GM12878 (cell line): ENCODE results near the gene GALNTL6. TPM values are rescaled to one million over a fixed set of nuclear protein-coding genes. Genes with fewer than 3 reads are reported as not detected.

Experiments used
- ATAC-seq: fragments of 200-7000 bp; cut with Tn5 transposase; 3 replicates; pipeline ENCODE4 v1.9.1; 2020; ENCODE audit warnings: mild to moderate bottlenecking, moderate library complexity
- BruUV-seq: library from RNA; stranded (reverse); fragments of 400-500 nt; replicated peaks from 2 replicates; lab custom pipeline; 2021; lab: Mats Ljungman, UMichigan
- CTCF ChIA-PET: fragments of 300-600 bp; sonication (Branson Sonifier 250); formaldehyde crosslinking; extraction: SDS; loops from one replicate; lab custom pipeline; 2021; ENCODE audit warnings: inconsistent platforms; lab: Yijun Ruan, JAX
- POLR2A ChIA-PET: fragments of 350-600 bp; formaldehyde crosslinking; extraction: SDS; loops from one replicate; lab custom pipeline; 2021; ENCODE audit warnings: inconsistent platforms; lab: Charles Lee
- RAD21 ChIA-PET: fragments of 300-600 bp; sonication (Branson Sonifier 250); formaldehyde crosslinking; loops from one replicate; lab custom pipeline; 2023; ENCODE audit warnings: antibody characterized with exemption; ENCODE audit not compliant: unreplicated experiment; lab: Charles Lee
- SMC1A ChIA-PET: fragments of 300-600 bp; sonication (Branson Sonifier 250); formaldehyde crosslinking; loops from one replicate; lab custom pipeline; 2023; ENCODE audit not compliant: unreplicated experiment, uncharacterized antibody; lab: Charles Lee
- DNase-seq: peaks from one replicate; pipeline ENCODE4 v3.0.0-alpha.2; 2011; ENCODE audit warnings: low read depth, low spot score
- FAIRE-seq: peaks from 3 replicates; lab custom pipeline; 2011; peaks lifted over from hg19 to GRCh38; lab: Jason Lieb, UNC
- H2AFZ ChIP-seq: 2 replicates; pipeline ENCODE4 v1.6.0; 2011; ENCODE audit warnings: low read depth, low read length, control low read depth; ENCODE audit not compliant: control insufficient read depth
- H3K27ac ChIP-seq: 2 replicates; pipeline ENCODE4 v1.5.1; 2011; ENCODE audit warnings: control low read depth; ENCODE audit not compliant: control insufficient read depth, insufficient read depth
- H3K27me3 ChIP-seq, 2 experiments: replicated peaks in 1 of 2; 2 replicates each; pipeline versions ENCODE4 v1.6.0 to v1.6.1; 2011; ENCODE audit warnings: low read length in 1 of 2; ENCODE audit not compliant: control insufficient read depth in 2 of 2, insufficient read depth in 2 of 2
- H3K36me3 ChIP-seq, 2 experiments: 2 replicates each; pipeline ENCODE4 v1.5.1; 2011; ENCODE audit warnings: low read length in 1 of 2; ENCODE audit not compliant: control insufficient read depth in 2 of 2, insufficient read depth in 2 of 2
- H3K4me1 ChIP-seq: 2 replicates; pipeline ENCODE4 v1.6.1; 2011; ENCODE audit warnings: mild to moderate bottlenecking, low read length, moderate library complexity, mixed read lengths; ENCODE audit not compliant: control insufficient read depth, insufficient read depth
- H3K4me2 ChIP-seq: 2 replicates; pipeline ENCODE4 v1.6.0; 2011; ENCODE audit warnings: control low read depth; ENCODE audit not compliant: control insufficient read depth, insufficient read depth
- H3K4me3 ChIP-seq: fragments of 200-600 bp; sonication (generic); 2 replicates; pipeline ENCODE4 v1.5.1; 2016
- H3K79me2 ChIP-seq: 2 replicates; pipeline ENCODE4 v1.6.0; 2011; ENCODE audit warnings: low read length; ENCODE audit not compliant: control insufficient read depth, insufficient read depth
- H3K9ac ChIP-seq: 2 replicates; pipeline ENCODE4 v1.8.0; 2011; ENCODE audit warnings: low read length, control low read depth, mixed read lengths; ENCODE audit not compliant: control insufficient read depth, insufficient read depth
- H3K9me3 ChIP-seq: replicated peaks from 3 replicates; pipeline ENCODE4 v1.5.1; 2011; ENCODE audit warnings: mild to moderate bottlenecking, low read length; ENCODE audit not compliant: control insufficient read depth, insufficient read depth
- H4K20me1 ChIP-seq: 2 replicates; pipeline ENCODE4 v1.6.0; 2011; ENCODE audit not compliant: control insufficient read depth, insufficient read depth
- BACH1 ChIP-seq: fragments of 450-650 bp; IDR thresholded peaks from 2 replicates; pipeline ENCODE4 v1.6.1; 2017; ENCODE audit warnings: mild to moderate bottlenecking, borderline replicate concordance
- E2F4 ChIP-seq: IDR thresholded peaks from 2 replicates; pipeline ENCODE4 v1.6.1; 2012; ENCODE audit warnings: low read depth, low read length, improper control_type of control experiment
- ETV6 ChIP-seq, 2 experiments: fragments of 450-650 bp in 1 of 2; IDR thresholded peaks in 1 of 2; conservative IDR thresholded peaks in 1 of 2; 2 replicates each; pipeline ENCODE4 v1.6.1; 2014; ENCODE audit warnings: antibody characterized with exemption in 1 of 2, borderline replicate concordance in 1 of 2, low read depth in 1 of 2, mild to moderate bottlenecking in 1 of 2, moderate library complexity in 1 of 2
- IRF4 ChIP-seq: IDR thresholded peaks from 2 replicates; pipeline ENCODE4 v1.6.1; 2011; ENCODE audit warnings: low read depth, low read length
- MYC ChIP-seq: IDR thresholded peaks from 2 replicates; pipeline ENCODE4 v1.6.1; 2011; ENCODE audit warnings: mild to moderate bottlenecking, low read length, moderate library complexity, inconsistent platforms; ENCODE audit not compliant: insufficient read depth, insufficient replicate concordance, insufficient read length, severe bottlenecking
- RAD21 ChIP-seq: IDR thresholded peaks from 2 replicates; pipeline ENCODE4 v1.6.1; 2011; ENCODE audit warnings: mild to moderate bottlenecking, low read depth, low read length, moderate library complexity; ENCODE audit not compliant: insufficient read depth
- RFX5 ChIP-seq: IDR thresholded peaks from 2 replicates; pipeline ENCODE4 v1.6.1; 2011; ENCODE audit warnings: low read depth, low read length, improper control_type of control experiment
- ZBTB11 ChIP-seq: fragments of 450-650 bp; formaldehyde crosslinking; IDR thresholded peaks from 2 replicates; pipeline ENCODE4 v1.5.0; 2022; ENCODE audit warnings: mild to moderate bottlenecking, missing genetic modification characterization
- WGBS: methylation state at CpG from one replicate; pipeline ENCODE4 v1.1.6; 2016; ENCODE audit warnings: low lambda C conversion rate; ENCODE audit not compliant: insufficient replicate concordance, insufficient coverage; ENCODE audit errors: missing lambda C conversion rate; 5-methylcytosine and 5-hydroxymethylcytosine counted together
- in situ Hi-C: fragments of 300-500 bp; cut with MboI; formaldehyde crosslinking; loops from 9 replicates; pipeline ENCODE4 v1.14.3; 2018; ENCODE audit warnings: mixed read lengths
- intact Hi-C: fragments of 100-400 bp; cut with micrococcal nuclease; formaldehyde crosslinking; loops from one replicate; pipeline ENCODE4 v1.14.2; 2022; ENCODE audit not compliant: unreplicated experiment
- polyA plus RNA-seq, 11 experiments: library from polyadenylated mRNA; depleted of rRNA in 4 of 11; unstranded in 6 of 11; stranded (reverse) in 5 of 11; fragments of >200 nt; fragmentation: Nextera tagmentation in 4 of 11; fragmentation: Illumina TruSeq in 1 of 11; extraction: Ambion mirVana in 4 of 11; extraction: Trizol in 1 of 11; gene quantifications; 1 replicate in 1 of 11; 2 replicates in 10 of 11; pipeline versions ENCODE4 v1.2.1 to v1.2.3, GENCODE V29; 2011 to 2016; ENCODE audit warnings: inconsistent platforms in 2 of 11, missing spikeins in 2 of 11, low read depth in 1 of 11
- total RNA-seq, 4 experiments: library from RNA; depleted of rRNA in 3 of 4; stranded (reverse); fragments of >200 nt in 3 of 4; fragmentation: Illumina TruSeq in 1 of 4; extraction: Trizol in 1 of 4; gene quantifications; 2 replicates each; pipeline versions ENCODE4 v1.2.1 to v1.2.3, GENCODE V29; 2013 to 2021
- TF ChIP-seq, protein P1 (sequence below): fragments of 450-650 bp; IDR thresholded peaks from 2 replicates; pipeline ENCODE4 v1.6.1; 2017; ENCODE audit warnings: mild to moderate bottlenecking, moderate library complexity
- TF ChIP-seq, protein P2 (sequence below): IDR thresholded peaks from 2 replicates; pipeline ENCODE4 v1.6.1; 2011; ENCODE audit warnings: borderline replicate concordance, low read depth, mild to moderate bottlenecking, moderate library complexity, mixed read lengths, low read length; ENCODE audit not compliant: insufficient read depth; ENCODE audit errors: extremely low read length

GALNTL6 gene
- total and polyA plus RNA-seq, 10 of the 15 experiments (the other 5 are each of a cell fraction or from before 2014, with no cell fraction given) = 0.01 to 0.29 TPM; not detected in 8

DNA sequence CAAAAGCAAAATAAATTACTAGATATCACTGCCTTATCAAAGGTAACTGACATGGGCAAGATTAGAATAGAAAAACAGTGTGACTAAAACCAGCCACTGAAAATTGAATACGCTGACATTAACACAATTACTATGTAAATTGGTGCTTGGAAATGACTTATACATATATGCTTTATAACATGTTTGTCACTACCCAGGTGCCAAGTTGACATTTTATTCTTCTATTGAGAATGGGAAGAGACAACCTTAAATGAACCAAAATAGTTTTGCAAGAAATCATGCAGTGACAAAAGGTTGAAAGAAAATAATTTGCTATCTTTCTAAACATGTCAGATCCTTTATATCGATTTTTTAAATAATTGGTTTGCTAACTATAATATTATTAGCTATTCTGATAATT is 510.1 kb downstream of the GALNTL6 start (continued):
- TF ChIP-seq, protein P1, sequence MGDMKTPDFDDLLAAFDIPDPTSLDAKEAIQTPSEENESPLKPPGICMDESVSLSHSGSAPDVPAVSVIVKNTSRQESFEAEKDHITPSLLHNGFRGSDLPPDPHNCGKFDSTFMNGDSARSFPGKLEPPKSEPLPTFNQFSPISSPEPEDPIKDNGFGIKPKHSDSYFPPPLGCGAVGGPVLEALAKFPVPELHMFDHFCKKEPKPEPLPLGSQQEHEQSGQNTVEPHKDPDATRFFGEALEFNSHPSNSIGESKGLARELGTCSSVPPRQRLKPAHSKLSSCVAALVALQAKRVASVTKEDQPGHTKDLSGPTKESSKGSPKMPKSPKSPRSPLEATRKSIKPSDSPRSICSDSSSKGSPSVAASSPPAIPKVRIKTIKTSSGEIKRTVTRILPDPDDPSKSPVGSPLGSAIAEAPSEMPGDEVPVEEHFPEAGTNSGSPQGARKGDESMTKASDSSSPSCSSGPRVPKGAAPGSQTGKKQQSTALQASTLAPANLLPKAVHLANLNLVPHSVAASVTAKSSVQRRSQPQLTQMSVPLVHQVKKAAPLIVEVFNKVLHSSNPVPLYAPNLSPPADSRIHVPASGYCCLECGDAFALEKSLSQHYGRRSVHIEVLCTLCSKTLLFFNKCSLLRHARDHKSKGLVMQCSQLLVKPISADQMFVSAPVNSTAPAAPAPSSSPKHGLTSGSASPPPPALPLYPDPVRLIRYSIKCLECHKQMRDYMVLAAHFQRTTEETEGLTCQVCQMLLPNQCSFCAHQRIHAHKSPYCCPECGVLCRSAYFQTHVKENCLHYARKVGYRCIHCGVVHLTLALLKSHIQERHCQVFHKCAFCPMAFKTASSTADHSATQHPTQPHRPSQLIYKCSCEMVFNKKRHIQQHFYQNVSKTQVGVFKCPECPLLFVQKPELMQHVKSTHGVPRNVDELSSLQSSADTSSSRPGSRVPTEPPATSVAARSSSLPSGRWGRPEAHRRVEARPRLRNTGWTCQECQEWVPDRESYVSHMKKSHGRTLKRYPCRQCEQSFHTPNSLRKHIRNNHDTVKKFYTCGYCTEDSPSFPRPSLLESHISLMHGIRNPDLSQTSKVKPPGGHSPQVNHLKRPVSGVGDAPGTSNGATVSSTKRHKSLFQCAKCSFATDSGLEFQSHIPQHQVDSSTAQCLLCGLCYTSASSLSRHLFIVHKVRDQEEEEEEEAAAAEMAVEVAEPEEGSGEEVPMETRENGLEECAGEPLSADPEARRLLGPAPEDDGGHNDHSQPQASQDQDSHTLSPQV = no peak
- TF ChIP-seq RFX5 = no peak

DNA sequence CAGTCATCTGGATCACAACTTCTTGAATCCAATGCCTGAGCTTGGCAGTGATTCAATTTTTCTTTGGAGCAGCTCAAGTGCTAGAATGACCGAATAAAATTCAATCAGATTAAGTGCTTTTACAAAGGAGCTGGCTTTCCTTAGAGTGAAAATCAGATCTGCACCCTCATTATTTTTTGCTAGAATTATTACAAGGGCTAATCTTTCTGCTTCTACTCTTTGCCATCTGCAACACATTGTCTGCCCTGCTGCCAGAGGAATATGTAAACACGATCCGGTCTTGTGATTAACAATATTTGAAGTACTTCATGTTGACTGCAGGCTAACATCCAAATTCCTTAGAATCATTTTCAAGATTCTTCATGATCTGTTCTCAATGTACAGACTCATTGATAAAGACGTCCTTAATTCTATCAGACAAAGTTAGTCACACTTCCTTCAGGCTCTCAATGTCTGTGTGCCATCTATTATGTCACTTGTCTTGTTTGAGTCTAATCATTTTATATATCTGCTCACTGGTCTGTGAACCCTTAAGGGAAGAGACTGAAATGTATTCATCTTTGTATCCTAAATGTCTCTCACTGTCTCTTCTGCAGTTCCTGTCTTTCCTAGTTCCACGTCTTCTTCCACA is 531.2 kb downstream of the GALNTL6 start:
- Histone ChIP-seq H3K9ac (no peak overlapping the region), H3K27me3 (no peaks in the 10 kb centered on the region; a peak in 1 of 4 replicates), H3K79me2 (no peaks in the 10 kb centered on the region), H2AFZ (no peak overlapping the region), H3K36me3 (no peaks in the 10 kb centered on the region), H3K4me1 (no peaks in the 10 kb centered on the region), H3K27ac (no peak overlapping the region), H3K4me3 (no peak overlapping the region), H3K9me3 (no peaks in the 10 kb centered on the region), H4K20me1 (no peaks in the 10 kb centered on the region), H3K4me2 (no peak overlapping the region)
- CTCF ChIA-PET = no interaction called here
- RAD21 ChIA-PET = no interaction called here
- DNase-seq (no peak), ATAC-seq (no peak), FAIRE-seq (no peak)
- BruUV-seq = no TSS peak
- WGBS = 32% methylated on average over 5 of the region's 5 CpGs
- intact Hi-C loops = no loop called here
- POLR2A ChIA-PET = no interaction called here
- in situ Hi-C loops = no loop called here
- SMC1A ChIA-PET = no interaction called here
- TF ChIP-seq MYC (no peak), ZBTB11 (no peak), RAD21 (no peak), IRF4 (no peak), BACH1 (no peak), E2F4 (no peak), ETV6 (conservative IDR thresholded peaks at IDR 0.05 in 1 of 2, IDR thresholded peaks at IDR 0.05 in 1 of 2; ENCODE audit: borderline replicate concordance in 1 of 2, low read depth in 1 of 2) (no peak)
- TF ChIP-seq, protein P2, sequence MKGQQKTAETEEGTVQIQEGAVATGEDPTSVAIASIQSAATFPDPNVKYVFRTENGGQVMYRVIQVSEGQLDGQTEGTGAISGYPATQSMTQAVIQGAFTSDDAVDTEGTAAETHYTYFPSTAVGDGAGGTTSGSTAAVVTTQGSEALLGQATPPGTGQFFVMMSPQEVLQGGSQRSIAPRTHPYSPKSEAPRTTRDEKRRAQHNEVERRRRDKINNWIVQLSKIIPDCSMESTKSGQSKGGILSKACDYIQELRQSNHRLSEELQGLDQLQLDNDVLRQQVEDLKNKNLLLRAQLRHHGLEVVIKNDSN = no peak
